ENCODE data around the gene LRRC46. TPM values are rescaled to one million over a fixed set of nuclear protein-coding genes. Genes with fewer than 3 reads are reported as not detected.

LRRC46 gene, protein sequence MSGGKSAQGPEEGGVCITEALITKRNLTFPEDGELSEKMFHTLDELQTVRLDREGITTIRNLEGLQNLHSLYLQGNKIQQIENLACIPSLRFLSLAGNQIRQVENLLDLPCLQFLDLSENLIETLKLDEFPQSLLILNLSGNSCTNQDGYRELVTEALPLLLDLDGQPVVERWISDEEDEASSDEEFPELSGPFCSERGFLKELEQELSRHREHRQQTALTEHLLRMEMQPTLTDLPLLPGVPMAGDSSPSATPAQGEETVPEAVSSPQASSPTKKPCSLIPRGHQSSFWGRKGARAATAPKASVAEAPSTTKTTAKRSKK
- 3.1 to 4.2 TPM (median 3.9 TPM) in 5 replicates for total RNA-seq (2022; extraction: Qiagen RNA extraction; ENCODE audit: low read depth)

DNA sequence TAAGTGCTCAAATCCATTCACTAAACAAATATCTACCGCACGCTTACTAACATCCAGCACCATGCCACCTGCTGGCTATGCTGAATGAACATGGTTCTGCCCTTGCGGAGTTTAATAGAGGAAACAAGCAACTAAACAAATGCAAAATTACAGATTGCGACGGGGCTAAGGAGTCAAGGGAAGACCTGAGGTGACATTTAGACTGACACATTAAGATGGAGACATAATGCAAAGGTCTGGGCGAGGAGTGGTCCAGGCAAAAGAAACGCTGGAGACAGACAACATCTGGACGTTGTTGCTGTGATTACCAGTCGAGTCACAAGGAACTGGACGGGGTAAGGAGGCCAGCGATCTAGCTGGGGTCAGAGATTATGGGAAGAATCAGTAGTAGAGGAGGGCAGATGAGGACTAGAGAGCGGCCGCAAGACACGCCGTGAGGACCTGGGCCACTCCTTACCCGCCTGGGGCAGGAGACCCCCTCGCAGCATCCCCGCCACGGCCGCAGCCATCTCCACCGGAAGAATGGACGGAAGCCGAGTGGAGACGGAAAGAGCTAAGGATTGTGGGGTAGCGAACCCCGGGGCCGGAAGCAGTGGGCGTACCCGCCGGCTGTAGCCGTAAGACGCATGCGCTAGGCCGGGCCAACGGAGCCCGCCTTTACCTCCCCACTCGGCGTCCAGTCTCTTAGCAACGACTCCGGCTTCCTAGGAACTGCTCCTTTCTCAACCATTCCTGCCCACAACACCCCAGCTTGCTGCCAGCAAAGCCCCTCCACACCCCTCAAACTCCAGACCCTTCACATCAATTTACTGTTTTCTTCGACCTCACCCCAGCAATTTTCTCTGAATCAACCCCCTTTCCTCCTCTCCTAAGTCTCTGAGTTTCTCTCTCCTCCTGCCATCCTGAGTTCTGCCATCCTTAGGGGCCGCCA, at the start of gene LRRC46, which contains the start of gene MRPL10:
LRRC46 (plus strand) TSS at position 668 of the 931 bp plus-strand sequence. CDS start 320 bp downstream, outside the sequence.
MRPL10 (minus strand) TSS at position 539 of the 931 bp plus-strand sequence; CDS start at position 509, 30 bp downstream.

DNA sequence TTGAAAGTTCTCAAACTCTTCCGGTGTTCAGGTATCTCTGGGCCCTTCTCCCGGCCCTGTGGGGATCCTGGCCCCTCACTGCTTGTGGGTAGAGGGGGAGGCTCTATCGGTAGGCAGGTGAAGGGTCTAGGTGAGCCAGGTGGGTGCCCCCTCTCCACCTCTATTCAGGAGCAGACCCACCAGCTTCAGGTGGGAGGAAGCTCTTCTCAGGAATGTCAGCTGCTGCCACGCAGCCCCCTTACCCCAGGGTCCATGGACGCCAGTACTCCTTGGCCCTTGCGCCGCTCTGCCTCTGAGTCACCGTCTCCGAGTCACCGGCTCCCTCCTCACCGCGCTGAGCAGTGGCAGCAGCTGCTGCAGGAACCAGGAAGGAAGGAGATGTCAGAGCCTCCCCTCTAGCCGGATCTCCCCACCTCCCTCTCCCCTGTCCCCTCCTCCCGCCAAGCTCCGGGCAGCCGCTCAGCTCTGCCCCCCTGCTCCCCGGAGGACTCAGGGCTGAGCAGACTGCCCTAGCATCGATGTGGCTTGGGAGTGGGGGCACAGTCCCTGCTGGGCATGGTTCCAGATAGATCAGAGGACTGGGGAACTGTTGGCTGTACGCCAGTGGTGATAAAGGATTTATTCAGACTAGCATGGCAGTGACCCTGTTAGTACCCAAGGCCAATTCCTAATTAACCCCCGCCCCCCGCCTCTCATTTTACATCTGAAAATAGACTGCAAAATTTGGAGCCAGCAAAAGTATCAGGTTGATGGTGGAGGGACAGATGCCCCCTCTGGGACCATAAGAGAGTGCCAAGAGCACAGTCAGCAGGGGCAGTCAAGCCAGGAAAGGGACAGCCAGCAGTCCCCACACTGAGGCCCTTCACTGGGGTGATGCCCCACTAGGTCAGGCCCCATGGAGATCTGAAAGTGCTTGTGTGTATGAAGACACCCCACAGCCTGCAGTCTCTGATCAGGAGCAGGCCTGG, 9.8 kb upstream of the LRRC46 start, which contains the start of gene OSBPL7:
OSBPL7 (minus strand) TSS at position 371 of the 968 bp plus-strand sequence. CDS start 1,516 bp downstream, outside the sequence.

DNA sequence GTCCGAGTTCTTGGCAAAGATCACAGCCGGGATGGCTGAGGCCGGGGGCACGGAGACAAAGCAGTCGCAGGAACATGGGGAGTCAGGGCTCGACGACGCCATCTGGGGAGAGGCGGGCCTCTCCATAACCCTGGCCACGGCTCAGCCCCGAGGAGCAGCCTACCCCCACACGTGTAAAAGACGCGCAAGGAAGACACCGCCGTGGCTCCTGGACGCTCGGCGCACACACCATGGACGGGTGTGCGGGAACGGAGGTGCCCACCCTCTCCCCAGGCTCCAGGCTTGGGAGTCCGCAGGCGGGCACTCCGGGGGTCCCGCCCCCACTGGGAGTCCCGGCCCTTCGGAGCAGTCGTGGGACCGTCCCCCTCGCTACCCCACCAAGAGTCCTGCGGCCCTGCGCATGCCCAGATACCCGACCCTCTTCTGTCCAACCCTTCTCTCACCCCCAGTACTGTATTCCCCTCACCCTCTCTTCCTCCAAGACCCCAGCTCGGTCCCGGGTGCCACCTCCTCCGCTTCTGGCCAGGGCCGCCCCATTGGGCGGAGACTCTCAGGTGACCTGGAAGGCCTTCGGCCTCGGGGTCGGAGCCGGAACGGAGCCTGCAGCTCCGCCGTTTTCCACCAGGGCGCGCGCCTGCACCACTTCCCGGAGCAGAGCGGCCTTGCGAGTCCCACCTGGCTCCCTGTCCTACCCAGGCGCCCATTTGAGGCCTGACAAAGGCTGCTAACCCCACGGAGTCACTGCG, 9.4 kb downstream of the LRRC46 start, which contains the start of gene SCRN2:
SCRN2 (minus strand) TSS at position 532 of the 746 bp plus-strand sequence; CDS start at position 102, 430 bp downstream.

DNA sequence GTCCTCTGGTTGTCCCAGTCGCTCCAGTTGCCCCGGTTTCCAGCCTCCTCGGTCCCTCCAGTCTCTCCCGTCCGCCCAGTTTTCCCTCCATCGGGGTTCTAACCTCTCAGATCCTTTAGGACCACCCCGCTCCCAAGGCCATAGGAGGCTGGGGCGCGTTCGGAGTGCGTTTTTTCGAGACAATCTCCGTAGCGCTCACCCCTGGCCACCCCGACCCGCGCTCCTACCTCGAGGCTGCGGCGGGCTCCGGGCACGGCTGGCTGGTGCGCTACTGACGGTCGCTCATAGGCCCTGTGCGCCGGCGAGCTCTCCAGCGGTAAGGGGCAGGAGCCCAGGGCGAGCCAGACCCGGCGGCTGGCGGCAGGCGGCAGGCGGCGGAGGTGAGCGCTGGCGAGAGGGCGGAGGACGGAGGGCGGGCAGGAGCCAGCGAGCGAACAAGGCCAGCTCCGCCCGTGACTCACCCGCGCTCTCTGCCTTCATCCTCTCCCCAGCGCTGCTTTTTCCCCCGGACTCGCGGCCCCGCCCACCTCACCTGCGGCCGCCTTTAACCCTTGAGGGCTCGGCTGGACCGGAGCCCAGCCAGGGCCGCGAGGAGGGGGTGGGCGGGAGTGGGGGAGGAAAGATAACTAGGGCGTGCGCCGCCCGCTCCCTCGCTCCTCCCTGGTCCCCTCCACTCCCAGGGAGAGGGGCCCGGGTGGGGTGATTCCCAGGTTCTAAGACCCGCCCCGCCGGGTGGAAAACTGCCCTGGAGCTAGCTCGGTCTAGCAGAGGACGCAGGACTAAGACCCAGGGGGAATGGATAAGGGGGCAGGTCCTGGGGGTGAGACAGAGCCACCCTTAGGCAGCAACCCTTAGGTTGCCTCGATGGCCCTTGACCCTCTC, 19.5 kb downstream of the LRRC46 start, which contains the start of gene SP6:
SP6 (minus strand) TSS at position 472 of the 882 bp plus-strand sequence. CDS start 2,734 bp downstream, outside the sequence.

Other genes with a start within 250 kb of the LRRC46 start
- 303 to 417 TPM (median 321 TPM) in 5 replicates for gene KPNB1, start 181.8 kb upstream of the LRRC46 start, total RNA-seq (2022; extraction: Qiagen RNA extraction; ENCODE audit: low read depth)
- 3.5 to 6.4 TPM (median 5.7 TPM) in 5 replicates for gene TBKBP1, start 137.5 kb upstream of the LRRC46 start, total RNA-seq (2022; extraction: Qiagen RNA extraction; ENCODE audit: low read depth)
- gene TBX21, start 98.4 kb upstream of the LRRC46 start, total RNA-seq (2022; extraction: Qiagen RNA extraction; ENCODE audit: low read depth) = 0.13 to 0.15 TPM in 2 of 5 replicates, not detected in the others
- gene OSBPL7, start 9.9 kb upstream of the LRRC46 start, total RNA-seq (2022; extraction: Qiagen RNA extraction; ENCODE audit: low read depth) = 7.8 to 14.6 TPM (median 10.1 TPM) in 5 replicates
- 80.8 to 92.7 TPM (median 88.3 TPM) in 5 replicates for gene MRPL10, start 129 bp upstream of the LRRC46 start, total RNA-seq (2022; extraction: Qiagen RNA extraction; ENCODE audit: low read depth)
- gene SCRN2, start 9.6 kb downstream of the LRRC46 start, total RNA-seq (2022; extraction: Qiagen RNA extraction; ENCODE audit: low read depth) = 22.2 to 41.6 TPM (median 36.4 TPM) in 5 replicates
- 2.9 to 4.1 TPM (median 3.8 TPM) in 5 replicates for gene SP6, start 19.5 kb downstream of the LRRC46 start, total RNA-seq (2022; extraction: Qiagen RNA extraction; ENCODE audit: low read depth)
- 13.4 to 18.7 TPM (median 17.3 TPM) in 5 replicates for gene SP2, start 64.6 kb downstream of the LRRC46 start, total RNA-seq (2022; extraction: Qiagen RNA extraction; ENCODE audit: low read depth)
- gene PNPO, start 109.9 kb downstream of the LRRC46 start, total RNA-seq (2022; extraction: Qiagen RNA extraction; ENCODE audit: low read depth) = 20.5 to 26.4 TPM (median 21.4 TPM) in 5 replicates
- 1.0 to 2.1 TPM (median 1.5 TPM) in 5 replicates for gene PRR15L, start 126.2 kb downstream of the LRRC46 start, total RNA-seq (2022; extraction: Qiagen RNA extraction; ENCODE audit: low read depth)
- gene CDK5RAP3, start 139.4 kb downstream of the LRRC46 start, total RNA-seq (2022; extraction: Qiagen RNA extraction; ENCODE audit: low read depth) = 97.6 to 124 TPM (median 112 TPM) in 5 replicates
- 11.8 to 17.3 TPM (median 16.5 TPM) in 5 replicates for gene COPZ2, start 206.1 kb downstream of the LRRC46 start, total RNA-seq (2022; extraction: Qiagen RNA extraction; ENCODE audit: low read depth)
- 95.6 to 133 TPM (median 117 TPM) in 5 replicates for gene NFE2L1, start 216.7 kb downstream of the LRRC46 start, total RNA-seq (2022; extraction: Qiagen RNA extraction; ENCODE audit: low read depth)

Measured in A549 treated with ZK216348 at 1 μM for 4 hours (cell line).